HCT116 (cell line): Measurements from ENCODE around the gene SWAP70. TPM values are rescaled to one million over a fixed set of nuclear protein-coding genes. Genes with fewer than 3 reads are reported as not detected.

ENCODE experiments used
- ATAC-seq: fragments of 200-7000 bp; cut with Tn5 transposase; 2 replicates; pipeline ENCODE4 v1.9.1; 2020; ENCODE audit warnings: mild to moderate bottlenecking, moderate library complexity
- BruUV-seq: library from RNA; stranded (reverse); fragments of 400-500 nt; replicated peaks from 2 replicates; lab custom pipeline; 2021; lab: Mats Ljungman, UMichigan
- CTCF ChIA-PET: fragments of 300-600 bp; sonication (Branson Sonifier 250); formaldehyde crosslinking; loops from one replicate; lab custom pipeline; 2021; ENCODE audit warnings: antibody characterized with exemption; lab: Charles Lee
- POLR2A ChIA-PET: fragments of 300-600, 350-600 bp; sonication (Branson Sonifier 250); formaldehyde crosslinking; loops from one replicate; lab custom pipeline; 2021; ENCODE audit warnings: antibody characterized with exemption; lab: Charles Lee
- RAD21 ChIA-PET, 2 experiments: fragments of 300-600 bp; sonication (Branson Sonifier 250); formaldehyde crosslinking; loops; one replicate each; lab custom pipeline; 2023; ENCODE audit warnings: low total read pairs in 2 of 2; ENCODE audit not compliant: uncharacterized antibody in 2 of 2, unreplicated experiment in 2 of 2, low non-redundant PET in 1 of 2; lab: Charles Lee
- DNase-seq: peaks from one replicate; pipeline ENCODE4 v3.0.0-alpha.2; 2010; ENCODE audit warnings: low read depth, low spot score
- H2AFZ ChIP-seq: fragments of 200-600 bp; shearing (Covaris generic), sonication (generic); 2 replicates; pipeline ENCODE4 v1.6.1; 2017; ENCODE audit warnings: low read depth, mixed run types, mixed read lengths, antibody characterized with exemption, low read length; ENCODE audit not compliant: poor library complexity, severe bottlenecking
- H3K27ac ChIP-seq: 2 replicates; pipeline ENCODE4 v1.5.1; 2012; ENCODE audit warnings: low read depth, low read length
- H3K27me3 ChIP-seq: fragments of 200-600 bp; sonication (generic); 2 replicates; pipeline ENCODE4 v1.6.1; 2016; ENCODE audit warnings: mixed run types, low read length, mixed read lengths; ENCODE audit not compliant: insufficient read depth
- H3K36me3 ChIP-seq, 2 experiments: fragments of 200-500 bp in 1 of 2; fragments of 200-600 bp in 1 of 2; sonication (Bioruptor generic) in 1 of 2; sonication (generic) in 1 of 2; 2 replicates each; pipeline versions ENCODE4 v1.5.1 to v1.6.1; 2014 to 2016; ENCODE audit warnings: low read length in 2 of 2, inconsistent platforms in 1 of 2, mixed read lengths in 1 of 2, mixed run types in 1 of 2; ENCODE audit not compliant: insufficient read depth in 2 of 2, control insufficient read depth in 1 of 2
- H3K4me1 ChIP-seq, 2 experiments: fragments of 200-600 bp in 1 of 2; sonication (generic) in 1 of 2; 2 replicates each; pipeline versions ENCODE4 v1.5.1 to v1.6.1; 2012 to 2017; ENCODE audit warnings: low read length in 2 of 2, inconsistent platforms in 1 of 2, mild to moderate bottlenecking in 1 of 2, mixed read lengths in 1 of 2, mixed run types in 1 of 2, moderate library complexity in 1 of 2; ENCODE audit not compliant: insufficient read depth in 2 of 2, control insufficient read depth in 1 of 2
- H3K4me2 ChIP-seq: fragments of 200-600 bp; sonication (generic); 2 replicates; pipeline ENCODE4 v1.6.1; 2017; ENCODE audit warnings: mixed run types, low read length, mixed read lengths
- H3K4me3 ChIP-seq, 2 experiments: fragments of 200-600 bp in 1 of 2; sonication (generic) in 1 of 2; replicated peaks in 1 of 2; 2 replicates each; pipeline ENCODE4 v1.5.1; 2011 to 2016; ENCODE audit warnings: low read length in 2 of 2, control low read depth in 1 of 2, low read depth in 1 of 2, mild to moderate bottlenecking in 1 of 2, mixed read lengths in 1 of 2, mixed run types in 1 of 2
- H3K79me2 ChIP-seq: fragments of 200-600 bp; sonication (generic); 2 replicates; pipeline ENCODE4 v1.6.1; 2017; ENCODE audit warnings: mild to moderate bottlenecking, mixed run types, low read length, moderate library complexity, mixed read lengths; ENCODE audit not compliant: insufficient read depth
- H3K9ac ChIP-seq: fragments of 200-600 bp; sonication (generic); 2 replicates; pipeline ENCODE4 v1.6.1; 2016; ENCODE audit warnings: low read length, mixed read lengths
- H3K9me2 ChIP-seq: fragments of 200-600 bp; sonication (generic), shearing (Covaris generic); 2 replicates; pipeline ENCODE4 v1.6.1; 2017; ENCODE audit warnings: mixed run types, mild to moderate bottlenecking, moderate library complexity; ENCODE audit not compliant: insufficient read depth
- H3K9me3 ChIP-seq, 2 experiments: fragments of 200-500 bp in 1 of 2; fragments of 200-600 bp in 1 of 2; sonication (Bioruptor generic) in 1 of 2; sonication (generic) in 1 of 2; 2 replicates each; pipeline ENCODE4 v1.6.1; 2014 to 2017; ENCODE audit warnings: low read length in 2 of 2, mixed read lengths in 2 of 2, inconsistent platforms in 1 of 2, low read depth in 1 of 2, mild to moderate bottlenecking in 1 of 2, mixed run types in 1 of 2, moderate library complexity in 1 of 2; ENCODE audit not compliant: control insufficient read depth in 1 of 2, insufficient read depth in 1 of 2
- H4K20me1 ChIP-seq: fragments of 200-600 bp; sonication (generic), shearing (Covaris generic); 2 replicates; pipeline ENCODE4 v1.6.1; 2017; ENCODE audit warnings: mixed run types, mild to moderate bottlenecking, moderate library complexity; ENCODE audit not compliant: insufficient read depth
- CBX3 ChIP-seq: IDR thresholded peaks from 2 replicates; pipeline ENCODE4 v1.6.1; 2012; ENCODE audit warnings: low read depth
- CEBPB ChIP-seq: IDR thresholded peaks from 2 replicates; pipeline ENCODE4 v1.6.1; 2012; ENCODE audit warnings: low read depth
- EGR1 ChIP-seq: IDR thresholded peaks from 2 replicates; pipeline ENCODE4 v1.6.1; 2012; ENCODE audit warnings: low read depth
- ELF1 ChIP-seq: IDR thresholded peaks from 2 replicates; pipeline ENCODE4 v1.6.1; 2012; ENCODE audit warnings: low read depth, borderline replicate concordance
- EZH2 ChIP-seq: fragments of 200-600 bp; sonication (generic); IDR thresholded peaks from 2 replicates; pipeline ENCODE4 v1.6.1; 2017; ENCODE audit warnings: antibody characterized with exemption, mixed run types
- FOSL1 ChIP-seq: IDR thresholded peaks from 2 replicates; pipeline ENCODE4 v1.6.1; 2012; ENCODE audit warnings: low read depth
- POLR2A ChIP-seq: IDR thresholded peaks from 2 replicates; pipeline ENCODE4 v1.7.0; 2011; ENCODE audit warnings: borderline replicate concordance; ENCODE audit not compliant: insufficient read depth, insufficient read length; ENCODE audit errors: extremely low read depth
- POLR2AphosphoS5 ChIP-seq: IDR thresholded peaks from 2 replicates; pipeline ENCODE4 v1.6.1; 2011; ENCODE audit warnings: mild to moderate bottlenecking, low read depth, low read length, moderate library complexity
- SIN3A ChIP-seq: IDR thresholded peaks from 2 replicates; pipeline ENCODE4 v1.6.1; 2012; ENCODE audit warnings: low read depth
- TCF7L2 ChIP-seq: IDR thresholded peaks from 2 replicates; pipeline ENCODE4 v1.7.0; 2011; ENCODE audit warnings: borderline replicate concordance, inconsistent platforms; ENCODE audit not compliant: insufficient read depth, insufficient read length; ENCODE audit errors: extremely low read depth
- YY1 ChIP-seq: IDR thresholded peaks from 2 replicates; pipeline ENCODE4 v1.6.1; 2011; ENCODE audit warnings: low read length, low read depth, moderate library complexity, mild to moderate bottlenecking; ENCODE audit not compliant: insufficient replicate concordance; ENCODE audit errors: extremely low read depth
- ZFX ChIP-seq: fragments of 450-650 bp; IDR thresholded peaks from 2 replicates; pipeline ENCODE4 v1.6.1; 2017
- ZNF274 ChIP-seq: fragments of 200-500 bp; sonication (Bioruptor generic); IDR thresholded peaks from 2 replicates; pipeline ENCODE4 v1.6.1; 2014; ENCODE audit warnings: mild to moderate bottlenecking, low read depth, low read length, inconsistent platforms
- intact Hi-C: fragments of 100-400 bp; cut with micrococcal nuclease; formaldehyde crosslinking; loops from 2 replicates; pipeline ENCODE4 v1.10.0; 2022
- total RNA-seq: library from RNA; stranded (reverse); gene quantifications from one replicate; pipeline ENCODE4 v1.2.1, GENCODE V29; 2021; ENCODE audit not compliant: unreplicated experiment
- TF ChIP-seq, protein P1 (sequence below): IDR thresholded peaks from 2 replicates; pipeline ENCODE4 v1.6.1; 2012
- TF ChIP-seq, protein P2 (sequence below), 3 experiments: fragments of 200-600 bp in 1 of 3; sonication (generic) in 1 of 3; IDR thresholded peaks in 2 of 3; conservative IDR thresholded peaks in 1 of 3; 2 replicates each; pipeline ENCODE4 v1.5.1; 2012 to 2017; ENCODE audit warnings: low read depth in 2 of 3, low read length in 2 of 3, antibody characterized with exemption in 1 of 3, borderline replicate concordance in 1 of 3, control low read depth in 1 of 3, mild to moderate bottlenecking in 1 of 3, mixed read lengths in 1 of 3, mixed run types in 1 of 3, moderate library complexity in 1 of 3; ENCODE audit not compliant: insufficient read depth in 1 of 3

SWAP70 gene
- total RNA-seq, 1 experiment from 2014 or later: 20.6 TPM

DNA sequence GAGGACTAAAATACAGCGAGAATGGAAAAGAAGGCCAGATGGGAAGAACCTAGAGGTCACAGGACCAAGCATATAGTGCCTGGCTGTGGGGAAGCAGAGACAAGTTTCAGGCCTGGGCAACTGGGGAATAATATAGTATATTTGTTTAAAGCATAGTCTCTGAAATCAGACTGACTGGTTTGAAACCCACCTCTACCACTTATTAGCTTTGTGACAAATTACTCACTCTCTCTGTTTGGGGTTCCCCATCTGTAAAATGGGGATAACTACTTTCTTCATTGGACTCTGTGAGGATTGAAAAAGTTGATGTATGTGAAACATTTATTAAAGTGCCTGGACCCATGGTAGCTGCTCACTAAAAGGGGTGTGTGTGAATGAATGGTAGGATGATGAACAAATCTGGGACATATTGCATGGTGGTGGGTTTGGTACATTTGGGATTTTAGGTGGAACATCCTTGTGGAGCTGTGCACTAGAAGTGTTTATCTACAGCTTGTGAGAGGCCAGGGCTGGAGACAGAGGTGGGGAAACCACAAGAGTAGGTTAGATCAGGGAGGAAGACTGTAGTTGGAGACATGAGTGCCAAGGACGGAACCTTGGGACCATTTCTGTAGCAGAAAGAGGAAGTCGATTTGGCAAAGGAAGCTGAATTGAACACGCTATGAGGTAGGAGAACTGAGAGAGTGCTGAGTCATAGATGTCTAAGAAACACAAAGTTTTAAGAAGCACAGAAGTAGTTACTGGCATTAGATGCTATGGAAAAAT lies 52.6 kb downstream of the SWAP70 start (continued):
- no peak for TF ChIP-seq EGR1

DNA sequence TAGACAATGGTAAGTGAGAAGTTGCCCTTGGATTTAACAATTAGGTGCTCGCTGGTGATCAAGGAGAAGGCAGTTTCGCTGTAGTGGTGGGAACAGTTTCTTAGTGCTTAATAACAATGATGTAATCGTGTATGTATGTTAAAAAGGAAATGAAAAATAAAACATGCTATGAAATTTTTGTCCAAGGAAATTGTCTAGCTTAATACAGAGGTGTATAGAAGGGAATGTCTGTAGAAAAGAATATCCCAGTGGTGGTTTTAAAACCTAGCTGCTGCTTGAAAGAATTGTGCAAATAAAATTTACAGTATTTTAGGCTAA lies 53.1 kb downstream of the SWAP70 start:
- H3K9ac ChIP-seq: no peak overlapping the region

DNA sequence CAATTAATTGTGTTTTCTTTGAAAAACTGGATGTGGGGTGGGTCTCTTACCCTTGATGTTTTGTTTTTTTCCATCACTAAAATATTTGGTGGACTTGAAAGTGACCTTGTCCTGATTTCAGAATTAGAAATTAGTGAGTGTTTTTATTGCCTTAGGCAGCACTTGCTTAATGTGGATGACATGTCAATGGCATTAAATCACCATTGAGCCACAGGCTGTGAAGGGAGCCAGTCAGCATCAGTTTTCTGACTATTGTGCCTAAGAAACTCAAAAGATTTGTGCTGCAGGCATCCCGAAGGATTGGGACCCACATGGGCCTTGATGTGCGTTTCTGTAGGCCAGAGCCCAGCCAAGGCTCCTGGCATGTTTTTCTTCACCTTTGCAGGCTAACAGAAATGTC lies 53.8 kb downstream of the SWAP70 start:
- Histone ChIP-seq H3K79me2 (no peaks in the 10 kb centered on the region), H3K27me3 (no peaks in the 10 kb centered on the region), H4K20me1 (no peaks in the 10 kb centered on the region), H3K4me1 (no peaks in the 10 kb centered on the region; a peak in 1 of 4 replicates), H3K27ac (no peak overlapping the region), H3K9ac (no peak overlapping the region), H3K9me3 (no peaks in the 10 kb centered on the region), H3K4me2 (no peak overlapping the region), H3K36me3 (no peaks in the 10 kb centered on the region), H3K4me3 (no peak overlapping the region), H2AFZ (no peak overlapping the region), H3K9me2 (no peaks in the 10 kb centered on the region)
- RAD21 ChIA-PET: no interaction called here
- no TSS peak for BruUV-seq
- POLR2A ChIA-PET: no interaction called here
- intact Hi-C loops: no loop called here
- ATAC-seq (no peak), DNase-seq (no peak)
- no peak for TF ChIP-seq ELF1
- TF ChIP-seq, protein P1, sequence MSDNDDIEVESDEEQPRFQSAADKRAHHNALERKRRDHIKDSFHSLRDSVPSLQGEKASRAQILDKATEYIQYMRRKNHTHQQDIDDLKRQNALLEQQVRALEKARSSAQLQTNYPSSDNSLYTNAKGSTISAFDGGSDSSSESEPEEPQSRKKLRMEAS: no peak
- no peak for TF ChIP-seq FOSL1
- no peak for TF ChIP-seq EGR1
- no peak for TF ChIP-seq ZNF274
- no peak for TF ChIP-seq EZH2
- no peak for TF ChIP-seq YY1
- TF ChIP-seq SIN3A: no peak
- TF ChIP-seq, protein P2, sequence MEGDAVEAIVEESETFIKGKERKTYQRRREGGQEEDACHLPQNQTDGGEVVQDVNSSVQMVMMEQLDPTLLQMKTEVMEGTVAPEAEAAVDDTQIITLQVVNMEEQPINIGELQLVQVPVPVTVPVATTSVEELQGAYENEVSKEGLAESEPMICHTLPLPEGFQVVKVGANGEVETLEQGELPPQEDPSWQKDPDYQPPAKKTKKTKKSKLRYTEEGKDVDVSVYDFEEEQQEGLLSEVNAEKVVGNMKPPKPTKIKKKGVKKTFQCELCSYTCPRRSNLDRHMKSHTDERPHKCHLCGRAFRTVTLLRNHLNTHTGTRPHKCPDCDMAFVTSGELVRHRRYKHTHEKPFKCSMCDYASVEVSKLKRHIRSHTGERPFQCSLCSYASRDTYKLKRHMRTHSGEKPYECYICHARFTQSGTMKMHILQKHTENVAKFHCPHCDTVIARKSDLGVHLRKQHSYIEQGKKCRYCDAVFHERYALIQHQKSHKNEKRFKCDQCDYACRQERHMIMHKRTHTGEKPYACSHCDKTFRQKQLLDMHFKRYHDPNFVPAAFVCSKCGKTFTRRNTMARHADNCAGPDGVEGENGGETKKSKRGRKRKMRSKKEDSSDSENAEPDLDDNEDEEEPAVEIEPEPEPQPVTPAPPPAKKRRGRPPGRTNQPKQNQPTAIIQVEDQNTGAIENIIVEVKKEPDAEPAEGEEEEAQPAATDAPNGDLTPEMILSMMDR (IDR thresholded peaks at IDR 0.05 in 2 of 3, conservative IDR thresholded peaks at IDR 0.05 in 1 of 3; ENCODE audit: borderline replicate concordance in 1 of 3, insufficient read depth in 1 of 3, low read depth in 2 of 3, low read length in 2 of 3): no peak
- TF ChIP-seq ZFX: no peak
- TF ChIP-seq CBX3: no peak
- TF ChIP-seq CEBPB: no peak
- no peak for TF ChIP-seq POLR2A
- CTCF ChIA-PET: no interaction called here

More for the DNA sequence above, 53.1 kb downstream of the SWAP70 start:
- ATAC-seq (no peak), DNase-seq (no peak)
- no peaks in the 10 kb centered on the region; a peak in 1 of 4 replicates for H3K4me1 ChIP-seq
- H3K27me3 ChIP-seq: no peaks in the 10 kb centered on the region
- ChIA-PET POLR2A (interaction anchor here (0.9 kb wide), 1 partner anchor 15 kb away, joined by 3 read pairs; no protein-coding TSS in a partner anchor), RAD21 (no interaction called here)
- intact Hi-C loops: no loop called here
- H3K9me2 ChIP-seq: no peaks in the 10 kb centered on the region
- no peaks in the 10 kb centered on the region for H3K9me3 ChIP-seq
- no peaks in the 10 kb centered on the region for H3K36me3 ChIP-seq
- H3K79me2 ChIP-seq: no peaks in the 10 kb centered on the region
- H3K27ac ChIP-seq: no peak overlapping the region
- H2AFZ ChIP-seq: no peak overlapping the region
- no peak overlapping the region for H3K4me2 ChIP-seq
- no peaks in the 10 kb centered on the region for H4K20me1 ChIP-seq
- TF ChIP-seq ELF1 (no peak), TCF7L2 (no peak), ZNF274 (no peak), FOSL1 (no peak), POLR2A (no peak), POLR2AphosphoS5 (no peak)
- TF ChIP-seq, all 23 proteins: peak for 0
- no TSS peak for BruUV-seq
- CTCF ChIA-PET: interaction anchor here (0.7 kb wide), 1 partner anchor 182 kb away, joined by 3 read pairs; no protein-coding TSS in a partner anchor
- H3K4me3 ChIP-seq: no peak overlapping the region
